Ishikawa (cell line): ENCODE data around the gene DLGAP4.

ENCODE experiments used
- CEBPB ChIP-seq: IDR thresholded peaks from 2 replicates; pipeline ENCODE4 v1.6.1; 2012
- CREB1 ChIP-seq: IDR thresholded peaks from 2 replicates; pipeline ENCODE4 v1.6.1; 2012; ENCODE audit warnings: low read depth
- EGR1 ChIP-seq: IDR thresholded peaks from 2 replicates; pipeline ENCODE4 v1.6.1; 2012
- EP300 ChIP-seq: IDR thresholded peaks from 2 replicates; pipeline ENCODE4 v1.6.1; 2012; ENCODE audit warnings: borderline replicate concordance
- FOXM1 ChIP-seq: IDR thresholded peaks from 2 replicates; pipeline ENCODE4 v1.6.1; 2012; ENCODE audit warnings: low read depth, borderline replicate concordance
- MAX ChIP-seq: IDR thresholded peaks from 2 replicates; pipeline ENCODE4 v1.6.1; 2012
- NFIC ChIP-seq: IDR thresholded peaks from 2 replicates; pipeline ENCODE4 v1.6.1; 2012
- RAD21 ChIP-seq: IDR thresholded peaks from 2 replicates; pipeline ENCODE4 v1.6.1; 2012; ENCODE audit warnings: low read depth
- TAF1 ChIP-seq: IDR thresholded peaks from 2 replicates; pipeline ENCODE4 v1.6.1; 2012; ENCODE audit warnings: low read depth, mild to moderate bottlenecking
- TCF12 ChIP-seq: IDR thresholded peaks from 2 replicates; pipeline ENCODE4 v1.6.1; 2012; ENCODE audit warnings: low read depth
- TEAD4 ChIP-seq: IDR thresholded peaks from 2 replicates; pipeline ENCODE4 v1.6.1; 2012
- YY1 ChIP-seq: IDR thresholded peaks from 2 replicates; pipeline ENCODE4 v1.6.1; 2012; ENCODE audit warnings: low read depth
- ZBTB7A ChIP-seq: IDR thresholded peaks from 2 replicates; pipeline ENCODE4 v1.6.1; 2012; ENCODE audit warnings: low read depth
- TF ChIP-seq, protein P1 (sequence below): IDR thresholded peaks from 2 replicates; pipeline ENCODE4 v1.6.1; 2012; ENCODE audit warnings: low read depth, mild to moderate bottlenecking
- TF ChIP-seq, protein P2 (sequence below): IDR thresholded peaks from 2 replicates; pipeline ENCODE4 v1.6.1; 2012

DLGAP4 gene

GRCh38 chr20:36469973-36470372 is 163.8 kb downstream of the DLGAP4 start:
- TF ChIP-seq CREB1 (no peak), EGR1 (no peak), RAD21 (no peak), MAX (no peak), CEBPB (no peak), TAF1 (no peak), NFIC (no peak), YY1 (no peak), TEAD4 (no peak), ZBTB7A (no peak)
- TF ChIP-seq, protein P1, sequence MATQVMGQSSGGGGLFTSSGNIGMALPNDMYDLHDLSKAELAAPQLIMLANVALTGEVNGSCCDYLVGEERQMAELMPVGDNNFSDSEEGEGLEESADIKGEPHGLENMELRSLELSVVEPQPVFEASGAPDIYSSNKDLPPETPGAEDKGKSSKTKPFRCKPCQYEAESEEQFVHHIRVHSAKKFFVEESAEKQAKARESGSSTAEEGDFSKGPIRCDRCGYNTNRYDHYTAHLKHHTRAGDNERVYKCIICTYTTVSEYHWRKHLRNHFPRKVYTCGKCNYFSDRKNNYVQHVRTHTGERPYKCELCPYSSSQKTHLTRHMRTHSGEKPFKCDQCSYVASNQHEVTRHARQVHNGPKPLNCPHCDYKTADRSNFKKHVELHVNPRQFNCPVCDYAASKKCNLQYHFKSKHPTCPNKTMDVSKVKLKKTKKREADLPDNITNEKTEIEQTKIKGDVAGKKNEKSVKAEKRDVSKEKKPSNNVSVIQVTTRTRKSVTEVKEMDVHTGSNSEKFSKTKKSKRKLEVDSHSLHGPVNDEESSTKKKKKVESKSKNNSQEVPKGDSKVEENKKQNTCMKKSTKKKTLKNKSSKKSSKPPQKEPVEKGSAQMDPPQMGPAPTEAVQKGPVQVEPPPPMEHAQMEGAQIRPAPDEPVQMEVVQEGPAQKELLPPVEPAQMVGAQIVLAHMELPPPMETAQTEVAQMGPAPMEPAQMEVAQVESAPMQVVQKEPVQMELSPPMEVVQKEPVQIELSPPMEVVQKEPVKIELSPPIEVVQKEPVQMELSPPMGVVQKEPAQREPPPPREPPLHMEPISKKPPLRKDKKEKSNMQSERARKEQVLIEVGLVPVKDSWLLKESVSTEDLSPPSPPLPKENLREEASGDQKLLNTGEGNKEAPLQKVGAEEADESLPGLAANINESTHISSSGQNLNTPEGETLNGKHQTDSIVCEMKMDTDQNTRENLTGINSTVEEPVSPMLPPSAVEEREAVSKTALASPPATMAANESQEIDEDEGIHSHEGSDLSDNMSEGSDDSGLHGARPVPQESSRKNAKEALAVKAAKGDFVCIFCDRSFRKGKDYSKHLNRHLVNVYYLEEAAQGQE, result no peak

DNA sequence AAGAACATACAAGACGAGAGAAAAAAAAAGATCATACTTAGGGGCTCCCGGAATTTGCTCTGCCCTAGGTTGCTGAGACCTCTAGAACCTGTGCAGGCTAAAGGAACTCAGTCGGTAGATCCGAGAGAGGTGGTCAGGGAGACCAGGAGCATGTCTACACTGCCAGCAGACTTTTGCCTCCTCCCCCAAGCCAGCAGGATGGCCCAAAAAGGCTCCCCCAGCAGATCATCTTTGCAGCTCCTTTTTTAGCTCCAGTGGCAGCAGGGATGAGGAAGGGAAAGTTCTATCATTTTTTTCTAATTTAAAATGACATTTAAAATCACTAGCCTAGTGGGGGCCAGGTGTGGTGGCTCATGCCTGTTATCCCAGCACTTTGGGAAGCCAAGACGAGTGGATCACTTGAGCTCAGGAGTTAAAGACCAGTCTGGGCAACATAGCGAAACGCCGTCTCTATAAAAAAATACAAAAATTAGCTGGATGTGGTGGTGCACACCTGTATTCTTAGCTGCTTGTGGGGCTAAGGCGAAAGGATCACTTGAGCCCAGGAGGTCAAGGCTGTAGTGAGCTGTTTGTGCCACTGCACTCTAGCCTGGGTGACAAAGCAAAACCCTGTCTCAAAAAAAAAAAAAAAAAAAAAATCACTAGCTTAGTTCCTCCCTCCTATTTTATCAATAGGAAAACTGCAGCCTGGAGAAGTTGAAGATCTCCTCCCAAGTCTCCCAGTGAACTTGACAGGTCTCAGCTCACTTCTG is 165.9 kb downstream of the DLGAP4 start:
- TF ChIP-seq CREB1 (no peak), NFIC (no peak), EP300 (no peak)
- TF ChIP-seq, protein P1, result no peak

DNA sequence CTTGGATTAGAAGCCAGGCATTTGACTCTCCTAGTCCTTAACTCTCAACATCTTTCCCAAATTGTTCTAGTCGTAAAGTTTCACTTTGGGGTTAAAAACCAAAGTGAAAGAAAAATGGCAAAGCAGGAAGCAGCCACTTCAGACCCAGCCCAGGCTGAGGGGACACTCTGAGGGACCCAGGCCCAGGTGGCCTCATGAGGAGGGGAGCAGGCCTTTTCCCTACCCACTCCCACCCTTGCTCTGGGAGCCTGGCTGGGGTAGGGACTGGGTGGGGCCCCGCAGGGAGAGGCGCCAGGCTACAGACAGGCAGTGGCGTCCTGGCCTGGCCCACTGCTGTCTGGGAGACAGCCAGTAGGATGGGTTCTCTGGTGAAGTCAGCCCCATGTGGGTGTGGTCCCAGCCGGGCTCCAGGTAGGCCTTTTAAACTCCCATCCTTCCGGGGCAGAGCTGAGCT is 166.5 kb downstream of the DLGAP4 start:
- TF ChIP-seq EP300, result no peak
- TF ChIP-seq TAF1, result no peak
- no peak for TF ChIP-seq NFIC
- TF ChIP-seq FOXM1, result no peak
- no peak for TF ChIP-seq RAD21
- no peak for TF ChIP-seq YY1
- TF ChIP-seq, protein P1, result no peak

- TF ChIP-seq RAD21 (no peak), TAF1 (no peak), ZBTB7A (no peak), YY1 (no peak), TCF12 (no peak), CEBPB (no peak), EGR1 (no peak), NFIC (no peak), MAX (no peak), FOXM1 (no peak), TEAD4 (no peak), CREB1 (no peak), EP300 (no peak)
- TF ChIP-seq, protein P2, sequence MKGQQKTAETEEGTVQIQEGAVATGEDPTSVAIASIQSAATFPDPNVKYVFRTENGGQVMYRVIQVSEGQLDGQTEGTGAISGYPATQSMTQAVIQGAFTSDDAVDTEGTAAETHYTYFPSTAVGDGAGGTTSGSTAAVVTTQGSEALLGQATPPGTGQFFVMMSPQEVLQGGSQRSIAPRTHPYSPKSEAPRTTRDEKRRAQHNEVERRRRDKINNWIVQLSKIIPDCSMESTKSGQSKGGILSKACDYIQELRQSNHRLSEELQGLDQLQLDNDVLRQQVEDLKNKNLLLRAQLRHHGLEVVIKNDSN, result no peak
- TF ChIP-seq, protein P1, result no peak
These were observed 167.0 kb downstream of the DLGAP4 start for GRCh38 chr20:36473164-36473563.
